Stimulated activated CD4-positive, alpha-beta T cell treated with anti-CD3 and anti-CD28 coated beads, TNF-alpha, amount 100 ng/mL, for 48 hours (primary cell): ENCODE results near the gene KLC1.
A peak's percentile ranks its signal among the peaks of the same experiment; 100 is the strongest.

Experiments used
- DNase-seq, 3 donors: peaks; one replicate each; pipeline ENCODE4 v3.0.0-alpha.2; 2020; ENCODE audit warnings: low read depth in 3 of 3

KLC1 gene

DNA sequence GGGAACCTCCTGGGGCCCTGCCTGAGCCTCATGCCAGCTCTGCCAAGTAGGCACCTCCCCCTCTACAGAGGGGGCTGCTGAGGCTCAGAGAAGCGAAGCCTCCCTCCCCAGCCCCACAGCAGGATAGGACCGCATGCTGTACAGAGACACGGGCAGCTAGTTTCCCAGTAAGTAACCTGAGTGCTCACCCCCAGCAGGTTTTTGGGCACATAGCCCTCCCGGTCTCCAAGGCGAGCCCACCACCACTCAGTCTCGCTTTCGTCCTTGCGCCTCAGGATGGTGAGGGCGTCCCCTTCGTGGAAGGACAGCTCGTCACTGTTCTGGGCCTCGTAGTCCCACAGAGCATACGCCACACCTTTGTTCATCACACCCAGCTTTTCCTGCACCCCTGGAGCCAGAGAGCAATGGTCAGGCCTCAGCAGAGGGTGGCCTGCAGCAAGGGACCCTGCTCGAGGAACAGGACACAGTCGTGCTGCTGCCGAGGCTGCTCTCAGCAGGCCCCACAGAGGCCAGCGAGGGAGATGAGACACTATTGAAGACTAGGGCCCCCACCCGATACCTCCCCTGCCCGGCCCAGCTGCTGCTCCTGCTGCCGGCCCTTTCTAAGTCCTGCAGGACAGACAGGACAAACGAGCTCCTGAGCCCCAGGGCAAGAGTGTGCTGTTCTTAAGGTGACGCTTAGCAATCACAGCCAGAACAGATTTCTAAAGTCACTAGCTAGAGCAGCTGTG is 107.0 kb downstream of the KLC1 start:
- DNase-seq = no peak

DNA sequence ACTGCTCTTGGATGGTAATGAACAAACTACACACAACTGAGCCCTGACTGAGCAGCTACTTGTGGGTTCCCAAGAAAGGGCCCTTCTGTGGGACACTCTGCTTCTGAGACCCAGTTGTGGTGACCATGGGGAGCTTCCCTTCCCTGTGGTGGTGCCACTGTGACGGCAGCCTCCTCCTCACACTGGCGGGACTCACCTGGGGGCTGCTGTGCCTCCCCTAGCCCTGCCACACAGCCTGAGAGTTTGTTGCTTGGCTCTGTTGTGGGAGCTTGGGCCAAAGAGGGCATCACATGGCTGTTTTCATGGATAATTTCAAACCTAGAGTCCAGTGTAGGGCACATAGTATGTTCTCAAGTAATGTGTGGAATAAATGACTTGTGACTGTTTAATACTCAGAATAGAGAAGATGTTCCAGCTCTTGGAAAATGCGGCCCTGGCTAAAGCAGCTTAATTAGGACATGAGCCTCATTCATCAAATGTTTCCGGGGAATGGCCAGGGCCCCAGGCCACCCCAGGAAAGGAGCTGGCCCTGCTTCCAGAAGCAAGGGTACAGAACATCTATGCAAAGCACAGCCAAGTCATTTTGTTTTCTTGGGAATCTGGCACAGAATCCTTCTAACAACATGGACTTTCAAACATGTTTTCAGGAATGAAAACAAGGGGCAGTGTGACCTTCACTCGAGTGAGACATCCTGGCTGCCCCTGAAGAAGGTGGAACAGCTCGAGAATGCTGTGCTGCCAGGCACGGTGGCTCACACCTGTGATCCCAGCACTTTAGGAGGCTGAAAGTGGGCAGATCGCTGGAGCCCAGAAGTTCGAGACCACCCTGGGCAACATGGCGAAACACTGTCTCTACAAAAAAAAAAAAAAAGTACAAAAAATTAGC is 107.8 kb downstream of the KLC1 start:
- no peak for DNase-seq

DNA sequence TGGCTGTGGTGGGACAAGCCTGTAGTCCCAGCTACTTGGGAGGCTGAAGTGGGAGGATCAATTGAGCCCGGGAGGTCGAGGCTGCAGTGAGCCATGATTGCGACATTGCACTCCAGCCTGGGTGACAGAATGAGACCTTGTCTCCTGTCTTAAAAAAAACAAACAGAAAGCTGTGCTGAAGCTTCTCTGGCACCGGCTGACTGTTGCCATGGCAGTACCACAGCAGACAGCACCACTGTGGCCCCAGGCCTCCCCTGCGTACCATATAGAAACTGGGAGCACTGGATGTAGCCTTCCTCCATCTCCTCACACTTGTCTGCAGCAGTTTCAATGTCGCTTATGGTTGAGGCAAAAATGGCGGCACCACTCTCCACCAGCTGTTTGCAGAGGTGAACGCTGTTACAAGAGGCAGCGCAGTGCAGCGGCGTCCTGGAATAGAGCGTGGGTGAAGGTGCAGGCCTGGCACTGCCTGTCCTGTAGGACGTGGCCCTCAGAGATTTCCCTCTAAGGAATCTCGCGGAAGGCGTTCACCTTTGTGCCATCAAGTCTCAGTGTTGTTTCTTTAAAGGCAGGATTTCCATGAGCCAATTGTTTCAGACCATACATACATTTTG is 108.5 kb downstream of the KLC1 start:
- no peak for DNase-seq

DNA sequence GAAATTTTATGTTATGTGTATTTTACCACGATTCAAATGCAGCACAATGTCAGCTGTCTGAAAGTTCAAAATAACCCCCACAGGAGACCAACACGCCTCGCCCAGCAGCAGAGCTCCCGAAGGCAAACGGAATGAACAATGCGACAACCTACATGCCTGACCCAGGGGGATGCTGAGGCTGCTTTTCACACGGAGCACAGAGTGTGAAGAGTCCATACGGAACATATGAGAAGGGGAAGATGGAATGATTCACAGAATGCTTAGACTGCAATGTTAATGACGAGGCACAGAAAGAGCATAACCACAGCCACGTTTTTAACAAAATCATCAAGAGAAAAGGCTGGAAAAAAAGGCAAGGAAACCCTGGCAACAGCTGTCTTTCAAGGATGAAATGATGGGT is 109.2 kb downstream of the KLC1 start:
- DNase-seq = no peak

DNA sequence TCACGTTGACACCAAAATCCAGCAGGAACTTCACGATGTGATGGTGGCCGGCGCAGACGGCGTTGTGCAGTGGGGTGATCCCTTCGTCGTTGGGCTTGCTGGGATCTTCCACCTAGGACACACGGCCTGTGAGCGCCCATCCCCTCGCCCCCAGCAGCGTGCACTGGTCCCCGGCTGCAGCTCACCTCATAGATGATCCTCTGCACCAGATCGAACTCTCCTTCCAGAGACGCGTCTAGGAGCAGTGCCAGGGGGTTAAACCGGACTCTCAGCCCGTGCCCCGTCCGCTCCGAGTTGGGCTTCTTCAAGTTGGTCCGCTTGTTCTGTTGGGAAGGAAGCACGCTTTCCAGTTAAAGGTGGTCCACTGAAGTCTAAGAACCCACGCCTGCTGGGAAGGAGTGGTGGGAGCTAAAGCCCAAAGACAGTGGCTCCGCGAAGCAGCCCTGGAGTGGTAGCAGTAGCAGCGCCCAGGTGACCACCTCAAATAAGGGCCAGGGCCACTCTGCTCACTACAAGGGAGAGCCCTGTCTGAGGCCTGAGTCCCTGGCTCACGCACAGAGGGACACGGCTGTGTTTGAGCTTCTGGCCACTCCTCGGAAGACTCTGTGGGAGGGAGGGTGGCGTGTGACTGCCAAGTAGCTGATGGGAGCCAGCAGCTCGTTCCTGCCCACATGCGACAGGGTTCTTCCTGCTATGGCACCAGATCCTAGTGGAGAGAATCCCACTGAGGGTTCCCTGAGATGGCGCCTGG is 109.9 kb downstream of the KLC1 start:
- DNase-seq = no peak

DNA sequence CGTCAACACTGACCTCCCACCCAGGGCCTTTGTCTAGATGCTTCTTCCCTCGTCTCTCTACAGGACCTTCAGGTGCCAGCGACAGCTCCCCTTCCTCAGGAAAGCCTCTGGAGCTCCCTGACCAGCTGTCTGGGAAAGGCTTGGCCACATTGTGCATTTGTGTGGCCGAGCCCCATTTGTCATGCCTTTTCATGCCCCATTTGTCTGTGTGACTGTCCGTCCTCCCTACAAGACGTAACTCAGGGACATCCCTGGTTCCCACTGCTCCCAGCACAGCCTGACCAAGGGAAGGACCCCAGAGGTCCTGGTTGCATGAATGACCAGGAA is 110.4 kb downstream of the KLC1 start:
- no peak for DNase-seq

DNA sequence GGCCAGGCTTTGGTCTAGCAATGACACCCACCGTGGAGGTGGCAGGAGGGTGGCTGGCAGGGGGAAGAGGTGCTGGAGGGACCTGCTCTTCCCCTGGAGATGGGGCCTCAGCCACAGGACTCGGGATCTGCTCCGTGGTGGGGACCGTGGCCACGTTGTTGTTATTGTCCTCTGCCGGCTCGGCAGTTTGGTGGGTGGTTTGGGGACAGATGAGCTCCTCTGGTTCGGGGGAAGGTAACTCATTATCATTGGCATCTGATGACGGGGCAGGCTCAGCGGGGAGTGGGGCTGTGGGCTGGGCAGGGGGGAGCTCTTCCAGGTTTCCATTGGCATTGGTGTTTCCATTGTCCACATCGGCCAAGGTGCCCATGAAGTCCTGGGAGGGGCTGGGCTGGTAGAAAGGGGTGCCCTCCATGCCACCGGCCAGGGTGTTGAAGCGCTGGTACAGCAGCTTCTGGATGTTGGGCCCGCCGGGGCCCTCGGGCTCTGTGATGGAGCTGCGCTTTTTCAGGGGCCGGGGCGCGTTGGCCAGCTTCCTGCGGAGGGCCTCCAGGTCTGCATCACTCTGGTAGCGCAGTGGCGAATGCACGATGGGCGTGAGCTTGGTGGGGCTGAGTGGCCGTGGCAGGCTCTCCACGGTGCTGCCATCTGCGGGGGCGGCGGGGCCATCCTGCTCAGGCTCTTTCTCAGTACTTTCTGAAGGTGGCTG is 110.9 kb downstream of the KLC1 start:
- no peak for DNase-seq

DNA sequence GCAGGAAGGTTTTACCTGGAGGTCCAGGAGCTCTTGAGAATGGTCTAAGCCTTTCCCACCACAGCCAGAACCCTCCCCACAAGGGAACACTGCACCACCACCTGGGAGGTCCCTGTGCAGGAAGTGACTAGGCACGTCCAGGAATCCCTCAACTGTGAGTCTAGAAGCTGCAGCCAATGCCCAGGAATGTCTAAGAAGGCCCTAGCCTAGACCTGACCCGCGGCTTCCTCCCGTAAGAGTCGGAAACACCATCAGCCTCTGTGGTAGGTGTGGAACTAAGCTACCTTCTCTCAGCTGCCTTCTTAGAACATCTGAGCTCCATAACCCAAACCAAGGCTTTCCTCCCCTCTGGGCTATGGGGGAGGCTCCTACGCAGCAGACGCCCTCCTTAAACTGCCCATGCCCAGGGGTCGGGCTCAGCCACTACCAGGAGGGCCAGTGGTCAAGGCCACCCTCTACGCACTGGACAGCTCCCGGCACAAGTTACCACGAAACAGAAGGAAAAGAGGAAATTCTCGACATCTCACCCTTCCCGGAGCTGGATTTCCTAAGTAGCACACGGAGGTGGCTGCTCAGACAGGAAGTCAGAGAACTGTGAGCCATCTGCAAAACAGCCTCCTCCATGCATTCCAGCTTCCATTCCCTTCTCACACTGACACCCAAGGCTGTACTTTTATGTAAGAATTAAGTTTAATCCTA is 112.1 kb downstream of the KLC1 start:
- no peak for DNase-seq

DNA sequence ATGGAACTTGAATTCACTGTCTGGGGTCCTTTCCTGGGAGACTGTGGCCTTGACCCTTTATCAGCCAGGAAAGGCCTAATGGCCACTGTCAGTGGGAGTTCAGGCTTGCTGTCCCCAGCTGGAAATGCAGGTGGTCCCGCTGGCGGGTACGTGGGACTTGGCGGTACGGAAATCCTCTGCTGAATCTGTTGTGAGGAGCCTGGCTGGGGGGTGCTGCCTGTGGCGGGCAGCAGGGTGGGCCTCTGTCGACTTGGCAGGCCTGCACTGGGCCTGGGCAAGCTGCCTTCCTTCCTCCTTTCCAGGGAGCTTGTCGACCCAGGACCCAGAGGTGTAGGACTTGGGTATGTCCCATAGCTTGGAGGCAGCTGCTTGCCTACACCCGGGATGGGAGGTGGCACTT is 112.9 kb downstream of the KLC1 start:
- no peak for DNase-seq

DNA sequence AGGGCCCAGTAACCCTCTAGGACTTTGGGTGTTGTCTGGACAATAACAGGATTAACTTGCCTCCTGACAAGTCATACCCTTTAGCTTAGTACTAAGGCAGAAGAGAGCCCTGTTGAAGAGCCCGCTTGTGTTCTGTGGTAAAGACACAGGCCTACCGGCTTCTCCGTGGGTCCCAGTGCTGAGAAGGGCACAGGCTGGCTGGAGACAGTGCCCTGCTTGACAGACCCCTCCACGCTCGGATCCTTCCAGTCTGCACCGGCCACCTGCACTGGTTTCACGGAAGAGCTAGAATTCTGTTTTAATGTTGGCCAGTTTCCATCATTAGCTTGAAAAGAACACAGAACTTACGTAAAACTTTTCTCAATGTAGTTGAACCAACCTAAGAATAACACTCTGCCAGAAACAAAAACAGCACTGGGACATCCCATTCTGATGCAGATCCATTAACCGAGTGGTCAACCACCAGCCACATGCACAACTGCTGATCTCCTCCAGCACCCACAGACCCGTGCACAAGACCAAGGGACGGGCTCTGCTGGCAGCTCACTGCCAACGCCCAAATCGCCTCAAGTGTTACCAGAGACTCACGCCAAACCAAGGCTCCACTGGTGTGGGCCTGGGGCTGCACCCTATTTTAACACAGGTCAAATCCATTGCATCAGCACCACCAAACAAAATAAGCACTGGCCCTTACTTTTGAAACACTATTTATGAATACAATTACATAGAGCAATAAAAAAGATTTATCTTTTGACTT is 113.7 kb downstream of the KLC1 start:
- no peak for DNase-seq

DNA sequence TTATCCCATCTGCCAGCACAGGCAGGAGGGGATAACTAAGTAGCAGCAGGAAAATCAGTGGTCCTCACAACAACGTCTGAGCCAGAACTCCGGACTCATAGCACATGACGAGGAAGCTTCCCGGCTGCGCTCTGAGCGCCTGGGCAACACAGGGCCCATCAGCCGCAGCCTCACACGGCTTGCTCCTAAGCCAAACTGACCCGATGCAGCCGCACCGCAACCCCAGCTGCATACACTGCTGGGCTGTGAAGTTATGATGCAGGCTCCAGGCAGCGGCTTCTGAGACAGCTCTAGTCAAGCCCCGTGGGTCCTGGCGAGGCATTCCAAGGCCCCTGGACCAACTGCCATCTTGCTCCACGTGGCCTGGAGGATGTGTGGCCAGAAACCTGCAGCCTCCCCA is 114.7 kb downstream of the KLC1 start:
- no peak for DNase-seq

DNA sequence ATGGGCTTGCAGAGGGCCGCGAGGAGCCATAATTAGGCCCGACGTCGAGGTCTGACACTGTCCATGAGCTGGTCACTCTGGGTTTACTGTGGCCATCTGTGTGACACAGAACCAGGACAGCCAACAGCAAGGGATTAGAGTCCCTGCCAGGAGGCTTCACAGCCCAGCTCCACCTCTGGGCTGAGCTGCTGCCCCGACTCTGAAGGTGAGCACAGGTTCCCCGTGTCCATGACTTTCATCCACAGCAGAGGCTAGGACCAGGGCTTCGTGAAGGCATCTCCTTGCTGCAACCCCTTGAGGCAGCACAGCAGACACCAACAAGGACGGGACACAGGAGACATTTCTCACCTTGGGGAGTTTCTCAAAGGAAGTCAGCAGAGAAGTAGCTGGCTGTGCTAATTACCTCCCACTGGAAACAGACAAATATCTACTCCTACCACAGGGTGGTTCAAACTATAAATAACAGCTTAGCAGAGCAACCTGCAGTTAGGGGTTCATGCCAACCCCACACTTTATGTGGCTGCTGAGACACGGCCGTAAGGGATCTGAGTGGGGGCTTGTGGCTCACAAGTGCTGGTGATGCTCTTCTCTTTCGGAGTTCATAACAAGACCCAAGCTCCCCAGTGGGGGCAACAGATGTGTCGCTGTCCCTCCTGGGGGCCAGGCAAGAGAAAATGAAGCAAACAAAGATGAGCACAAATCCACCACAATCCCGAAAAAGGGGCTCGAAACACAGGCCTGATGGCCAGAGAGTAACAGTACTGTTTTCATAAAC is 115.8 kb downstream of the KLC1 start:
- DNase-seq = no peak

DNA sequence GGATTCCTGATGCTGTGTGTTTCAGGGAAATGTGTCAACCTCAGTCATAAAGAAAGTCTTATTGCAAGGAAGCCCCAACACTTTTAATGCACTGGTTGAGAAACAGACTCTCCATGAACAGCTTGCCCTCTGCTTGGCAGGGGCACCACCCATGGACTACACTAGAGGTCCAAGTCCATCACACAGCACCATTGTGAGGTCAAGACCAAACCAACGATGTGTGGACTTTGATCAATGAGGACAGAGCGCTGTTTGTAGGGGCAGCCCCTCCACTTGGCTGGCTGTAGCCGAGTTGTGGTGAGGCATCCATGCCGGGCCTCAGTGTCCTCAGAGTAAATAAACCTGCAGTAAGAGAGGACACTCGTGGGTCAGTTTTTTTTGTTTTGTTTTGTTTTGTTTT is 116.4 kb downstream of the KLC1 start:
- no peak for DNase-seq

DNA sequence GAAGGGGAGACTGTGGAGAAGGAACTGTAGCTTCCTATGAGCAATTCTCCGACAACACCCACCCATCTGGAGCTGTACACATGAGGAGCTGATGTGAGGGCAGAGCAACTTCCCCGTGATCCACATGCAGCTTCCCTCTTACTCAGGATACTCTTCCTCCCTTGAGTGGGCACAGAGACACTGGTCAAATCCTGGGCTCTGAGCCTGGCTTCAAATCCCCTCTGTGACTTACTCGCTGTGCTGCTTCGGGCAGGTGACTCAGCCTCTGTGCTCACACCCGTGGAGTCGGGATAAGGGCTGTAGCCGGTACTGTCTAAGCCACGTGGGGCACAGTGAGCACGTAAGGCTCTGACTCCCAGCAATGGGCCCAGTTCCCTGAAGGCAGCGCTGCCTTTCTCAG is 117.7 kb downstream of the KLC1 start:
- DNase-seq = no peak

DNA sequence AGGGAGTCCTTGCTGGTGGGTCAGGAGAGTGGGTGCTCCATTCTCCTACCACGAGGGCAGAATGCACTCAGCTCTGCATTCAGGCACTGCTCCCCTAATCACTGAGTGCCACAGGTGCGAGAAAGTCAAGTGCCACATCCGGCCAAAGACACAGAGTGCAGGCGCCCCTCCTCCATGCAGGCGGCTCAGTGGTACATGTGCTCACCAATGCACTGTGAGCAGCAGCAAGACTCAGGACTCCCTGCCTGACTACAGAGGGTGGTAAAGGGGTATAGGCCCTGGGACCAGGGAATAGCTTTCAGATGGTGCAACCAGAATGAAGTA is 119.5 kb downstream of the KLC1 start:
- DNase-seq = peak in 2 of 3 donors; percentile 26 to 32

DNA sequence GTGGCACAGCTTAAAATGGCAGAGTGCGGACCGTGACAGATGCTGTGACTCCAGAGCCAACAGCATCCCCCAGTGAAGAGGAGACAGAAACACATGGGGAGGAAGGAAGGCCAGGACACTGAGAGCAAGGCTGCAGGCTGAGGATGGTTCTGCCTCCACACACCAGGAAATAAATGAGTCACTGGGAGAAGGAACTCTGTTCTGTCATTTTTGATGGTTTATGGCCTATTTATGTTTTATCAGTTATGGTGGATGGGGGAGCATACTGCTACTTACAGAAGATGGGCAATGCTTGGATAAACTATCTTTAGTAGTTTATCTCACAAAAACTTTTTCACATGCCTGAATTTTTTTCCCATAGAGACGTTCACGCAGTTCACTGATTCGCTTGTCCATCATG is 120.4 kb downstream of the KLC1 start:
- DNase-seq = no peak

DNA sequence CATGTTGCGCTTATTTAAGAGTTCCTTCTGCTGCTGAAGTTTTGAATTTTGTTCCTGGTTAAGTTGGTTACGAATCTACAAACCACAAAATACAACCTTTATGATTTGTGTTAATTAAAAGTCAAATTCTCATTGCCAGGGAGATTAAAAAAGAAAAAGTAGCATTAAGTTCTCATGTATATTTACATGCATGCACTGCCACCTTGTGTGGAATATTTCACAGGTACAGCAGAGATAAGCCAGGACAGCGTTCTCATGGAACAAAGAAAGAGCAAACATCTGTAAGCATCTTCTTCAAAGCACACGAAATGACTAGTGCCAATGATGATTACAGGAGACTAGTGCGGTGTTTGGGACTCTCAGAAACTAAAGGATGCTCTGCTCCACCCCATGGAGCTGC is 120.8 kb downstream of the KLC1 start:
- DNase-seq = no peak
